SIG-M5 treated with dmso at 0.1 percent for 504 hours (cell line): ENCODE results near the gene PLEKHA7.
A peak's percentile ranks its signal among the peaks of the same experiment; 100 is the strongest.
"Not testable (repeated sequence)": the region's sequence is repeated elsewhere in the genome, so short reads cannot be mapped to it uniquely, and the experiment has no call there.

ENCODE experiments used
- DNase-seq: peaks from one replicate; lab custom pipeline; 2025; ENCODE audit not compliant: unreplicated experiment; lab: John Stamatoyannopoulos, UW

PLEKHA7 gene

GRCh38 chr11:17014321-17014832, at the start of gene PLEKHA7:
Gene PLEKHA7 (minus strand): TSS chr11:17014414. CDS start chr11:17014401, 13 bp downstream.
- DNase-seq: no peak

GRCh38 chr11:17063171-17064002, 49.2 kb upstream of the PLEKHA7 start:
- peak; percentile 33 for DNase-seq

- DNase-seq: not testable (repeated sequence)
These were observed 36.9 kb upstream of the PLEKHA7 start for GRCh38 chr11:17051146-17051545.

GRCh38 chr11:17048491-17048890, 34.3 kb upstream of the PLEKHA7 start:
- DNase-seq: not testable (repeated sequence)

- no peak for DNase-seq
These were observed 32.5 kb upstream of the PLEKHA7 start for GRCh38 chr11:17046690-17047089.

- peak; percentile 15 for DNase-seq
These were observed 22.7 kb upstream of the PLEKHA7 start for GRCh38 chr11:17036666-17037658.

GRCh38 chr11:17034027-17034426, 19.8 kb upstream of the PLEKHA7 start:
- not testable (repeated sequence) for DNase-seq

- no peak for DNase-seq
These were observed 12.4 kb upstream of the PLEKHA7 start for GRCh38 chr11:17026487-17027082.

- no peak for DNase-seq
These were observed 10.7 kb upstream of the PLEKHA7 start for GRCh38 chr11:17024924-17025323.

- DNase-seq: no peak
These were observed 7.3 kb upstream of the PLEKHA7 start for GRCh38 chr11:17021511-17021910.

- no peak for DNase-seq
These were observed 6.6 kb upstream of the PLEKHA7 start for GRCh38 chr11:17020831-17021230.

- no peak for DNase-seq
These were observed 5.0 kb upstream of the PLEKHA7 start for GRCh38 chr11:17019232-17019631.

- no peak for DNase-seq
These were observed 1.5 kb upstream of the PLEKHA7 start for GRCh38 chr11:17015627-17016126.

GRCh38 chr11:17014833-17015626, 816 bp upstream of the PLEKHA7 start:
- no peak for DNase-seq

- DNase-seq: no peak
These were observed 480 bp downstream of the PLEKHA7 start for GRCh38 chr11:17013548-17014320.

GRCh38 chr11:17012712-17013547, 1.3 kb downstream of the PLEKHA7 start:
- peak; percentile 52 for DNase-seq

- no peak for DNase-seq
These were observed 2.0 kb downstream of the PLEKHA7 start for GRCh38 chr11:17012179-17012578.

- no peak for DNase-seq
These were observed 3.3 kb downstream of the PLEKHA7 start for GRCh38 chr11:17010851-17011420.
